AG04450 (cell line): Measurements from ENCODE around the gene RP2. TPM values are rescaled to one million over a fixed set of nuclear protein-coding genes. Genes with fewer than 3 reads are reported as not detected.

Experiments
- CTCF ChIA-PET: fragments of 300-600, 350-600 bp; formaldehyde crosslinking; extraction: SDS; loops from one replicate; lab custom pipeline; 2022; ENCODE audit warnings: antibody characterized with exemption, inconsistent platforms; lab: Charles Lee
- POLR2A ChIA-PET: fragments of 350-600 bp; formaldehyde crosslinking; extraction: SDS; loops from one replicate; lab custom pipeline; 2021; ENCODE audit warnings: antibody characterized with exemption, inconsistent platforms; lab: Yijun Ruan, JAX
- DNase-seq: peaks from one replicate; pipeline ENCODE4 v3.0.0-alpha.2; 2011; ENCODE audit warnings: low read depth, low spot score
- H3K27ac ChIP-seq: one replicate; pipeline ENCODE4 v1.5.1; 2012; ENCODE audit warnings: low read depth, low read length, control low read depth
- H3K27me3 ChIP-seq: one replicate; pipeline ENCODE4 v1.6.0; 2012; ENCODE audit warnings: low read length; ENCODE audit not compliant: control insufficient read depth, insufficient read depth
- H3K4me3 ChIP-seq: 2 replicates; pipeline ENCODE4 v1.5.1; 2011; ENCODE audit warnings: mild to moderate bottlenecking, low read depth, low read length, control low read depth
- H3K9me3 ChIP-seq: 2 replicates; pipeline ENCODE4 v1.5.1; 2012; ENCODE audit warnings: low read length; ENCODE audit not compliant: control insufficient read depth, insufficient read depth
- CTCF ChIP-seq: IDR thresholded peaks from 2 replicates; pipeline ENCODE4 v1.5.1; 2011; ENCODE audit warnings: low read depth, low read length, control low read depth, inconsistent platforms
- polyA plus RNA-seq: library from polyadenylated mRNA; depleted of rRNA; stranded (reverse); fragments of >200 nt; gene quantifications from 2 replicates; pipeline ENCODE4 v1.2.3, GENCODE V29; 2011

Gene RP2
- polyA plus RNA-seq, 1 experiment: 16.6 TPM

GRCh38 chrX:46840946-46841345 lies 4.1 kb downstream of the RP2 start:
- no peak overlapping the region for H3K4me3 ChIP-seq
- no peaks in the 10 kb centered on the region for H3K27me3 ChIP-seq
- H3K9me3 ChIP-seq: no peaks in the 10 kb centered on the region
- POLR2A ChIA-PET: no interaction called here
- no peak for TF ChIP-seq CTCF
- DNase-seq: no peak
- CTCF ChIA-PET: no interaction called here
- H3K27ac ChIP-seq: no peak overlapping the region

- POLR2A ChIA-PET: no interaction called here
- DNase-seq: no peak
- no peak for TF ChIP-seq CTCF
- H3K4me3 ChIP-seq: no peak overlapping the region
- CTCF ChIA-PET: no interaction called here
- no peaks in the 10 kb centered on the region for H3K9me3 ChIP-seq
- H3K27ac ChIP-seq: no peak overlapping the region
- no peaks in the 10 kb centered on the region for H3K27me3 ChIP-seq
Observed at GRCh38 chrX:46841346-46841745, 4.5 kb downstream of the RP2 start.

GRCh38 chrX:46844913-46845312 lies 8.1 kb downstream of the RP2 start:
- Histone ChIP-seq H3K9me3 (peaks cover 5% of the 10 kb centered on the region; the same call in 1 of the 2 replicates), H3K27ac (no peak overlapping the region), H3K4me3 (no peak overlapping the region), H3K27me3 (no peaks in the 10 kb centered on the region)
- POLR2A ChIA-PET: no interaction called here
- DNase-seq: no peak
- CTCF ChIA-PET: no interaction called here
- TF ChIP-seq CTCF: no peak

GRCh38 chrX:46849933-46850332 lies 13.1 kb downstream of the RP2 start:
- no peak for DNase-seq
- TF ChIP-seq CTCF: no peak
- Histone ChIP-seq H3K9me3 (peaks cover 7% of the 10 kb centered on the region; the same call in 1 of the 2 replicates), H3K27ac (no peak overlapping the region), H3K27me3 (no peaks in the 10 kb centered on the region), H3K4me3 (no peak overlapping the region)
- ChIA-PET CTCF (interaction anchor here (1.4 to 2.3 kb wide), 2 partner anchors 11 to 181 kb away, joined by 4 to 7 read pairs; no protein-coding TSS in a partner anchor), POLR2A (interaction anchor here (0.5 kb wide), 1 partner anchor 267 kb away, joined by 3 read pairs; no protein-coding TSS in a partner anchor)

GRCh38 chrX:46850771-46851170 lies 13.9 kb downstream of the RP2 start:
- no peaks in the 10 kb centered on the region for H3K27me3 ChIP-seq
- DNase-seq: no peak
- TF ChIP-seq CTCF: no peak
- H3K9me3 ChIP-seq: peaks cover 7% of the 10 kb centered on the region; the same call in 1 of the 2 replicates
- H3K27ac ChIP-seq: no peak overlapping the region
- ChIA-PET CTCF (interaction anchor here (1.4 to 2.3 kb wide), 2 partner anchors 12 to 180 kb away, joined by 4 to 7 read pairs; no protein-coding TSS in a partner anchor), POLR2A (no interaction called here)
- no peak overlapping the region for H3K4me3 ChIP-seq
